Esophagus squamous epithelium (tissue), 5 donors: Measurements from ENCODE around the gene ABHD12. TPM values are rescaled to one million over a fixed set of nuclear protein-coding genes. Genes with fewer than 3 reads are reported as not detected.

ENCODE experiments used
- DNase-seq: peaks from one replicate; lab custom pipeline; 2025; lab: John Stamatoyannopoulos, UW
- H3K27ac ChIP-seq, 4 donors: fragments of 200-600 bp; sonication (generic); one replicate each; pipeline ENCODE4 v1.5.1; 2016 to 2019; ENCODE audit warnings: mild to moderate bottlenecking in 1 of 4
- H3K27me3 ChIP-seq, 4 donors: fragments of 200-600 bp; sonication (generic); 1 replicate in 3 of 4; 2 replicates in 1 of 4; pipeline versions ENCODE4 v1.5.1 to v1.6.0; 2017 to 2021; ENCODE audit warnings: antibody characterized with exemption in 1 of 4
- H3K36me3 ChIP-seq, 3 donors: fragments of 200-600 bp; sonication (generic); one replicate each; pipeline ENCODE4 v1.5.1; 2016 to 2019
- H3K4me1 ChIP-seq, 3 donors: fragments of 200-600 bp; sonication (generic); one replicate each; pipeline ENCODE4 v1.5.1; 2017 to 2019
- H3K4me3 ChIP-seq, 4 donors: fragments of 200-600 bp; sonication (generic); 1 replicate in 3 of 4; 2 replicates in 1 of 4; pipeline ENCODE4 v1.5.1; 2016 to 2019; ENCODE audit warnings: mild to moderate bottlenecking in 2 of 4, moderate library complexity in 1 of 4
- H3K9me3 ChIP-seq, 3 donors: fragments of 200-600 bp; sonication (generic); one replicate each; pipeline ENCODE4 v1.5.1; 2016 to 2019
- CTCF ChIP-seq, 6 experiments: fragments of 450-650 bp in 4 of 6; fragments of 200-600 bp in 2 of 6; sonication (generic) in 2 of 6; IDR thresholded peaks; one replicate each; pipeline ENCODE4 v1.5.1; 2016 to 2019; ENCODE audit warnings: antibody characterized with exemption in 6 of 6, mild to moderate bottlenecking in 4 of 6, moderate library complexity in 4 of 6
- POLR2A ChIP-seq, 4 donors: fragments of 450-650 bp; IDR thresholded peaks; one replicate each; pipeline ENCODE4 v1.6.1; 2017; ENCODE audit warnings: antibody characterized with exemption in 4 of 4, mild to moderate bottlenecking in 4 of 4, moderate library complexity in 3 of 4
- WGBS, 2 donors: methylation state at CpG; one replicate each; pipeline ENCODE4 v1.1.5; 2018; 5-methylcytosine and 5-hydroxymethylcytosine counted together
- intact Hi-C: fragments of 100-400 bp; cut with DNase I; formaldehyde crosslinking; loops from one replicate; pipeline ENCODE4 v1.15.0; 2022
- total RNA-seq, 4 donors: library from RNA; depleted of rRNA; stranded (reverse); fragments of >200 nt; gene quantifications; one replicate each; pipeline ENCODE4 v1.1.0, GENCODE V29; 2016
- donor health status: DM: yes; HTN: yes; CAD: no.

The ABHD12 gene
- 10 to 100 TPM; 23.8 to 62.1 (median 36.4) TPM for total RNA-seq

GRCh38 chr20:25390538-25391528, at the start of gene ABHD12:
Gene ABHD12 (minus strand): TSS chr20:25390835. CDS start chr20:25390703, 132 bp downstream.
- Histone ChIP-seq H3K27ac (peak within 1 kb of the TSS; percentile 86 to 98 (median 92)), H3K36me3 (no peaks in the 10 kb centered on the region), H3K4me1 (peaks cover 0 to 21% (median 5%) of the 10 kb centered on the region in 3 donors), H3K27me3 (no peaks in the 10 kb centered on the region), H3K4me3 (peak within 1 kb of the TSS; percentile 78 to 91 (median 81)), H3K9me3 (no peaks in the 10 kb centered on the region)
- TF ChIP-seq CTCF (IDR thresholded peaks at IDR 0.05) = no peak
- peak in 2 of 4 donors; percentile 80 to 91 for TF ChIP-seq POLR2A (IDR thresholded peaks at IDR 0.05)
- intact Hi-C loops = loop anchor here (10.0 kb wide), 2 partner anchors 96 to 396 kb away; partner anchors contain the start of gene APMAP
- peak; percentile 63 for DNase-seq
- 1 to 3% methylated on average over 14 to 19 of the region's 91 CpGs for WGBS, 2 donors

- no peak overlapping the region for H3K27ac ChIP-seq
- H3K36me3 ChIP-seq = peaks cover 0 to under 1% (median 0%) of the 10 kb centered on the region in 3 donors
- no peak overlapping the region for H3K4me3 ChIP-seq
- DNase-seq = no peak
- 71 to 78% methylated on average over 3 of the region's 3 CpGs for WGBS, 2 donors
- no peaks in the 10 kb centered on the region for H3K4me1 ChIP-seq
- H3K27me3 ChIP-seq = no peaks in the 10 kb centered on the region
- TF ChIP-seq CTCF (IDR thresholded peaks at IDR 0.05) = no peak
- TF ChIP-seq POLR2A (IDR thresholded peaks at IDR 0.05) = no peak
- intact Hi-C loops = no loop called here
- H3K9me3 ChIP-seq = no peaks in the 10 kb centered on the region
These were observed 48.7 kb upstream of the ABHD12 start for GRCh38 chr20:25439328-25439727.

GRCh38 chr20:25437153-25437581, 46.5 kb upstream of the ABHD12 start:
- H3K36me3 ChIP-seq = no peaks in the 10 kb centered on the region

GRCh38 chr20:25424536-25424935, 33.9 kb upstream of the ABHD12 start:
- no peak overlapping the region for H3K27ac ChIP-seq
- H3K4me1 ChIP-seq = no peaks in the 10 kb centered on the region
- no peak for TF ChIP-seq POLR2A (IDR thresholded peaks at IDR 0.05)
- no peak for TF ChIP-seq CTCF (IDR thresholded peaks at IDR 0.05)
- H3K9me3 ChIP-seq = no peaks in the 10 kb centered on the region
- H3K36me3 ChIP-seq = peaks cover 0 to 29% (median 0%) of the 10 kb centered on the region in 3 donors
- intact Hi-C loops = no loop called here
- H3K4me3 ChIP-seq = no peak overlapping the region
- DNase-seq = no peak
- H3K27me3 ChIP-seq = no peaks in the 10 kb centered on the region
- WGBS, 2 donors = 87% methylated on average over 3 of the region's 3 CpGs

More at GRCh38 chr20:25437153-25437581, 46.5 kb upstream of the ABHD12 start:
- no peak for TF ChIP-seq CTCF (IDR thresholded peaks at IDR 0.05)
- TF ChIP-seq POLR2A (IDR thresholded peaks at IDR 0.05) = no peak
- WGBS, 2 donors = 57 to 58% methylated on average over 4 of the region's 4 CpGs
- no peak for DNase-seq
- H3K4me1 ChIP-seq = no peaks in the 10 kb centered on the region
- intact Hi-C loops = no loop called here
- H3K9me3 ChIP-seq = no peaks in the 10 kb centered on the region
- no peak overlapping the region for H3K4me3 ChIP-seq
- no peaks in the 10 kb centered on the region for H3K27me3 ChIP-seq
- H3K27ac ChIP-seq = no peak overlapping the region

GRCh38 chr20:25422032-25422431, 31.4 kb upstream of the ABHD12 start:
- peaks cover 0 to 47% (median 0%) of the 10 kb centered on the region in 3 donors for H3K36me3 ChIP-seq
- no peak overlapping the region for H3K27ac ChIP-seq
- no peaks in the 10 kb centered on the region for H3K9me3 ChIP-seq
- TF ChIP-seq POLR2A (IDR thresholded peaks at IDR 0.05) (no peak), CTCF (IDR thresholded peaks at IDR 0.05) (no peak)
- intact Hi-C loops = no loop called here
- DNase-seq = no peak
- no peak overlapping the region for H3K4me3 ChIP-seq
- H3K27me3 ChIP-seq = no peaks in the 10 kb centered on the region
- 85 to 87% methylated on average over 3 to 4 of the region's 4 CpGs for WGBS, 2 donors
- H3K4me1 ChIP-seq = no peaks in the 10 kb centered on the region
